SJCRH30 (cell line): ENCODE measurements around the gene TH. TPM values are rescaled to one million over a fixed set of nuclear protein-coding genes. Genes with fewer than 3 reads are reported as not detected.

Source experiments
- DNase-seq, 2 experiments: peaks; one replicate each; pipeline ENCODE4 v3.0.0-alpha.2; 2015 to 2020
- H3K27ac ChIP-seq: fragments of 250-450 bp; sonication (Bioruptor Pico); 2 replicates; pipeline ENCODE4 v1.5.1; 2020; ENCODE audit warnings: mild to moderate bottlenecking, moderate library complexity
- H3K27me3 ChIP-seq: fragments of 250-450 bp; sonication (Bioruptor Pico); 2 replicates; pipeline ENCODE4 v1.5.1; 2020; ENCODE audit warnings: mild to moderate bottlenecking, moderate library complexity
- H3K36me3 ChIP-seq: fragments of 250-450 bp; sonication (Bioruptor Pico); 2 replicates; pipeline ENCODE4 v1.5.1; 2020; ENCODE audit warnings: mild to moderate bottlenecking, moderate library complexity
- H3K4me1 ChIP-seq: fragments of 250-450 bp; sonication (Bioruptor Pico); 2 replicates; pipeline ENCODE4 v1.5.1; 2020; ENCODE audit warnings: mild to moderate bottlenecking, moderate library complexity
- H3K4me3 ChIP-seq: fragments of 250-450 bp; sonication (Bioruptor Pico); 2 replicates; pipeline ENCODE4 v1.5.1; 2020; ENCODE audit warnings: mild to moderate bottlenecking, moderate library complexity
- H3K9me3 ChIP-seq: fragments of 250-450 bp; sonication (Bioruptor Pico); replicated peaks from 2 replicates; pipeline ENCODE4 v1.5.1; 2020; ENCODE audit warnings: mild to moderate bottlenecking, moderate library complexity
- total RNA-seq: library from RNA; depleted of rRNA; stranded (reverse); fragments of >200 nt; shearing (Covaris generic); gene quantifications from 2 replicates; pipeline ENCODE4 v1.2.3, GENCODE V29; 2014; rRNA removed

The TH gene
- not detected in 2 replicates for total RNA-seq

- Histone ChIP-seq H3K4me3 (no peak within 1 kb of the TSS), H3K27ac (no peak within 1 kb of the TSS), H3K27me3 (no peaks in the 10 kb centered on the region)
Observed at GRCh38 chr11:2171591-2172003, at the start of gene TH. Gene TH (minus strand): TSS chr11:2171815. CDS start chr11:2171786, 29 bp downstream.

GRCh38 chr11:2221024-2221423 lies 49.4 kb upstream of the TH start:
- H3K9me3 ChIP-seq = no peaks in the 10 kb centered on the region
- no peak overlapping the region for H3K4me3 ChIP-seq
- H3K36me3 ChIP-seq = no peaks in the 10 kb centered on the region
- H3K27me3 ChIP-seq = no peaks in the 10 kb centered on the region
- no peak overlapping the region for H3K27ac ChIP-seq
- H3K4me1 ChIP-seq = no peaks in the 10 kb centered on the region
- DNase-seq = no peak

More at GRCh38 chr11:2171591-2172003, at the start of gene TH:
- Histone ChIP-seq H3K36me3 (no peaks in the 10 kb centered on the region), H3K4me1 (peaks cover 4% of the 10 kb centered on the region), H3K9me3 (no peaks in the 10 kb centered on the region)
- no peak for DNase-seq

- no peak overlapping the region for H3K4me3 ChIP-seq
- H3K27me3 ChIP-seq = no peaks in the 10 kb centered on the region
- H3K4me1 ChIP-seq = no peaks in the 10 kb centered on the region
- no peaks in the 10 kb centered on the region for H3K36me3 ChIP-seq
- DNase-seq = no peak
- H3K9me3 ChIP-seq = no peaks in the 10 kb centered on the region
- H3K27ac ChIP-seq = no peak overlapping the region
Observed at GRCh38 chr11:2220173-2220771, 48.7 kb upstream of the TH start.

- no peaks in the 10 kb centered on the region for H3K36me3 ChIP-seq
- no peaks in the 10 kb centered on the region for H3K27me3 ChIP-seq
Observed at GRCh38 chr11:2219318-2220017, 47.9 kb upstream of the TH start.

GRCh38 chr11:2218031-2218633 lies 46.5 kb upstream of the TH start:
- Histone ChIP-seq H3K36me3 (no peaks in the 10 kb centered on the region), H3K27me3 (no peaks in the 10 kb centered on the region), H3K9me3 (no peaks in the 10 kb centered on the region), H3K27ac (no peak overlapping the region), H3K4me3 (no peak overlapping the region), H3K4me1 (peaks cover 8% of the 10 kb centered on the region)
- DNase-seq = no peak

More at GRCh38 chr11:2219318-2220017, 47.9 kb upstream of the TH start:
- Histone ChIP-seq H3K9me3 (no peaks in the 10 kb centered on the region), H3K27ac (no peak overlapping the region), H3K4me1 (no peaks in the 10 kb centered on the region; the same call in 1 of the 2 replicates), H3K4me3 (no peak overlapping the region)
- DNase-seq = no peak

- no peaks in the 10 kb centered on the region for H3K36me3 ChIP-seq
- H3K4me3 ChIP-seq = no peak overlapping the region
- no peak overlapping the region for H3K27ac ChIP-seq
- no peak for DNase-seq
- H3K4me1 ChIP-seq = peaks cover 8% of the 10 kb centered on the region
- no peaks in the 10 kb centered on the region for H3K9me3 ChIP-seq
- no peaks in the 10 kb centered on the region; the same call in 1 of the 2 replicates for H3K27me3 ChIP-seq
Observed at GRCh38 chr11:2217211-2218030, 45.8 kb upstream of the TH start.

GRCh38 chr11:2216400-2217064 lies 44.9 kb upstream of the TH start:
- no peak for DNase-seq
- no peaks in the 10 kb centered on the region for H3K9me3 ChIP-seq
- no peaks in the 10 kb centered on the region for H3K36me3 ChIP-seq
- H3K4me1 ChIP-seq = peaks cover 12% of the 10 kb centered on the region
- no peaks in the 10 kb centered on the region; the same call in 1 of the 2 replicates for H3K27me3 ChIP-seq
- no peak overlapping the region for H3K27ac ChIP-seq
- H3K4me3 ChIP-seq = no peak overlapping the region

- H3K36me3 ChIP-seq = no peaks in the 10 kb centered on the region
- H3K4me3 ChIP-seq = no peak overlapping the region
- no peak for DNase-seq
Observed at GRCh38 chr11:2215561-2216399, 44.2 kb upstream of the TH start.

GRCh38 chr11:2215230-2215560 lies 43.6 kb upstream of the TH start:
- no peak for DNase-seq
- no peak overlapping the region for H3K4me3 ChIP-seq
- H3K4me1 ChIP-seq = peaks cover 24% of the 10 kb centered on the region
- no peaks in the 10 kb centered on the region for H3K36me3 ChIP-seq
- no peaks in the 10 kb centered on the region for H3K9me3 ChIP-seq
- no peaks in the 10 kb centered on the region; the same call in 1 of the 2 replicates for H3K27me3 ChIP-seq
- H3K27ac ChIP-seq = no peak overlapping the region

More at GRCh38 chr11:2215561-2216399, 44.2 kb upstream of the TH start:
- H3K9me3 ChIP-seq = no peaks in the 10 kb centered on the region
- no peaks in the 10 kb centered on the region; the same call in 1 of the 2 replicates for H3K27me3 ChIP-seq
- no peak overlapping the region for H3K27ac ChIP-seq
- H3K4me1 ChIP-seq = peaks cover 18% of the 10 kb centered on the region

GRCh38 chr11:2214527-2215229 lies 43.1 kb upstream of the TH start:
- no peaks in the 10 kb centered on the region for H3K36me3 ChIP-seq
- no peaks in the 10 kb centered on the region for H3K9me3 ChIP-seq
- no peak overlapping the region for H3K4me3 ChIP-seq
- H3K4me1 ChIP-seq = peaks cover 29% of the 10 kb centered on the region
- DNase-seq = peak; percentile 81 to 87
- no peak overlapping the region for H3K27ac ChIP-seq
- no peaks in the 10 kb centered on the region; the same call in 1 of the 2 replicates for H3K27me3 ChIP-seq

GRCh38 chr11:2213890-2214526 lies 42.4 kb upstream of the TH start:
- Histone ChIP-seq H3K36me3 (no peaks in the 10 kb centered on the region), H3K27me3 (no peaks in the 10 kb centered on the region; the same call in 1 of the 2 replicates), H3K4me3 (no peak overlapping the region), H3K27ac (no peak overlapping the region), H3K9me3 (no peaks in the 10 kb centered on the region), H3K4me1 (peaks cover 29% of the 10 kb centered on the region)
- no peak for DNase-seq

- Histone ChIP-seq H3K4me1 (peaks cover 29% of the 10 kb centered on the region), H3K27ac (no peak overlapping the region), H3K9me3 (no peaks in the 10 kb centered on the region), H3K27me3 (no peaks in the 10 kb centered on the region; the same call in 1 of the 2 replicates), H3K4me3 (no peak overlapping the region), H3K36me3 (no peaks in the 10 kb centered on the region)
- no peak for DNase-seq
Observed at GRCh38 chr11:2213384-2213842, 41.8 kb upstream of the TH start.
